CD14-positive monocyte (primary cell): ENCODE data around the gene C19orf12. TPM values are rescaled to one million over a fixed set of nuclear protein-coding genes. Genes with fewer than 3 reads are reported as not detected.

ENCODE experiments used
- DNase-seq, 3 donors: peaks; one replicate each; pipeline ENCODE4 v3.0.0-alpha.2; 2011 to 2022
- H2AFZ ChIP-seq: 2 replicates; pipeline ENCODE4 v1.6.0; 2012; ENCODE audit warnings: mild to moderate bottlenecking, low read depth, low read length, inconsistent platforms; ENCODE audit not compliant: insufficient read depth, poor library complexity, severe bottlenecking
- H3K27ac ChIP-seq, 2 donors: 1 replicate in 1 of 2; 2 replicates in 1 of 2; pipeline ENCODE4 v1.5.1; 2012 to 2013; ENCODE audit warnings: low read length in 2 of 2, control low read depth in 1 of 2, inconsistent platforms in 1 of 2, low read depth in 1 of 2, mild to moderate bottlenecking in 1 of 2
- H3K27me3 ChIP-seq, 2 donors: one replicate each; pipeline versions ENCODE4 v1.6.0 to v1.6.1; 2011 to 2013; ENCODE audit warnings: low read length in 2 of 2; ENCODE audit not compliant: control insufficient read depth in 2 of 2, insufficient read depth in 2 of 2
- H3K36me3 ChIP-seq, 2 donors: replicated peaks in 1 of 2; 1 replicate in 1 of 2; 2 replicates in 1 of 2; pipeline versions ENCODE4 v1.5.1 to v1.6.1; 2012 to 2013; ENCODE audit warnings: low read length in 2 of 2, control low read depth in 1 of 2, inconsistent platforms in 1 of 2, mild to moderate bottlenecking in 1 of 2; ENCODE audit not compliant: insufficient read depth in 2 of 2, control insufficient read depth in 1 of 2
- H3K4me1 ChIP-seq, 2 donors: 1 replicate in 1 of 2; 2 replicates in 1 of 2; pipeline versions ENCODE4 v1.5.1 to v1.6.1; 2012 to 2013; ENCODE audit warnings: low read length in 2 of 2, control low read depth in 1 of 2, inconsistent platforms in 1 of 2, mild to moderate bottlenecking in 1 of 2, moderate library complexity in 1 of 2; ENCODE audit not compliant: insufficient read depth in 2 of 2, control insufficient read depth in 1 of 2
- H3K4me2 ChIP-seq: replicated peaks from 2 replicates; pipeline ENCODE3; 2012; ENCODE audit warnings: low read length, moderate library complexity, mild to moderate bottlenecking; ENCODE audit not compliant: poor library complexity, severe bottlenecking; ENCODE audit errors: extremely low read depth
- H3K4me3 ChIP-seq, 3 experiments: fragments of 200-600 bp in 1 of 3; sonication (generic) in 1 of 3; replicated peaks in 1 of 3; 1 replicate in 2 of 3; 2 replicates in 1 of 3; pipeline ENCODE4 v1.5.1; 2011 to 2013; ENCODE audit warnings: low read length in 3 of 3, mild to moderate bottlenecking in 3 of 3, control low read depth in 2 of 3, low read depth in 2 of 3, inconsistent platforms in 1 of 3, moderate library complexity in 1 of 3
- H3K79me2 ChIP-seq: 2 replicates; pipeline ENCODE4 v1.6.0; 2012; ENCODE audit warnings: mild to moderate bottlenecking, control low read depth, inconsistent platforms, low read length, moderate library complexity; ENCODE audit not compliant: insufficient read depth
- H3K9ac ChIP-seq: 2 replicates; pipeline ENCODE4 v1.6.0; 2017; ENCODE audit warnings: low read length, mild to moderate bottlenecking; ENCODE audit not compliant: insufficient read depth, poor library complexity, severe bottlenecking
- H3K9me3 ChIP-seq, 2 donors: replicated peaks in 1 of 2; 1 replicate in 1 of 2; 2 replicates in 1 of 2; pipeline versions ENCODE4 v1.5.1 to v1.6.1; 2012 to 2013; ENCODE audit warnings: low read length in 2 of 2, control low read depth in 1 of 2; ENCODE audit not compliant: control insufficient read depth in 1 of 2, insufficient read depth in 1 of 2
- H4K20me1 ChIP-seq: 2 replicates; pipeline ENCODE4 v1.6.0; 2012; ENCODE audit warnings: mild to moderate bottlenecking, low read length, control low read depth, moderate library complexity; ENCODE audit not compliant: insufficient read depth
- H3K27ac Mint-ChIP-seq, 7 donors: one replicate each; pipeline ENCODE4 v1.8.0; 2020; ENCODE audit warnings: mild to moderate bottlenecking in 7 of 7, mixed read lengths in 7 of 7, moderate library complexity in 6 of 7, inconsistent platforms in 2 of 7
- H3K27me3 Mint-ChIP-seq, 3 donors: one replicate each; pipeline ENCODE4 v1.8.0; 2021 to 2022; ENCODE audit warnings: low read depth in 3 of 3, mild to moderate bottlenecking in 3 of 3, mixed read lengths in 3 of 3, moderate library complexity in 3 of 3, inconsistent platforms in 1 of 3
- H3K36me3 Mint-ChIP-seq, 2 donors: one replicate each; pipeline ENCODE4 v1.8.0; 2020; ENCODE audit warnings: mixed read lengths in 2 of 2, inconsistent platforms in 1 of 2, mild to moderate bottlenecking in 1 of 2
- H3K4me1 Mint-ChIP-seq: one replicate; pipeline ENCODE4 v1.8.0; 2020; ENCODE audit warnings: mild to moderate bottlenecking, mixed read lengths
- H3K4me3 Mint-ChIP-seq, 2 donors: one replicate each; pipeline ENCODE4 v1.8.0; 2020; ENCODE audit warnings: mild to moderate bottlenecking in 2 of 2, mixed read lengths in 2 of 2, moderate library complexity in 1 of 2
- H3K9me3 Mint-ChIP-seq, 7 donors: one replicate each; pipeline ENCODE4 v1.8.0; 2020 to 2022; ENCODE audit warnings: mixed read lengths in 7 of 7, mild to moderate bottlenecking in 6 of 7, moderate library complexity in 6 of 7, inconsistent platforms in 2 of 7
- WGBS: methylation state at CpG from one replicate; pipeline ENCODE4 v1.1.5; 2013; ENCODE audit warnings: missing lambda C conversion rate; ENCODE audit not compliant: insufficient coverage; 5-methylcytosine and 5-hydroxymethylcytosine counted together
- intact Hi-C, 2 donors: fragments of 100-400 bp; cut with micrococcal nuclease; formaldehyde crosslinking; loops; one replicate each; pipeline versions ENCODE4 v1.15.0 to v1.15.1; 2023
- polyA plus RNA-seq, 3 donors: library from polyadenylated mRNA; depleted of rRNA in 1 of 3; unstranded in 2 of 3; stranded (reverse) in 1 of 3; fragments of 300-500 nt in 2 of 3; fragments of >200 nt in 1 of 3; fragmentation: Illumina TruSeq in 2 of 3; gene quantifications; 1 replicate in 2 of 3; 2 replicates in 1 of 3; pipeline ENCODE4 v1.2.3, GENCODE V29; 2012 to 2021
- TF ChIP-seq, protein P1 (sequence below): fragments of 200-600 bp; IDR thresholded peaks from one replicate; pipeline ENCODE4 v1.8.0; 2022; ENCODE audit warnings: antibody characterized with exemption, mild to moderate bottlenecking

The C19orf12 gene
- polyA plus RNA-seq, 3 donors: 6.0 to 8.0 (median 6.8) TPM

DNA sequence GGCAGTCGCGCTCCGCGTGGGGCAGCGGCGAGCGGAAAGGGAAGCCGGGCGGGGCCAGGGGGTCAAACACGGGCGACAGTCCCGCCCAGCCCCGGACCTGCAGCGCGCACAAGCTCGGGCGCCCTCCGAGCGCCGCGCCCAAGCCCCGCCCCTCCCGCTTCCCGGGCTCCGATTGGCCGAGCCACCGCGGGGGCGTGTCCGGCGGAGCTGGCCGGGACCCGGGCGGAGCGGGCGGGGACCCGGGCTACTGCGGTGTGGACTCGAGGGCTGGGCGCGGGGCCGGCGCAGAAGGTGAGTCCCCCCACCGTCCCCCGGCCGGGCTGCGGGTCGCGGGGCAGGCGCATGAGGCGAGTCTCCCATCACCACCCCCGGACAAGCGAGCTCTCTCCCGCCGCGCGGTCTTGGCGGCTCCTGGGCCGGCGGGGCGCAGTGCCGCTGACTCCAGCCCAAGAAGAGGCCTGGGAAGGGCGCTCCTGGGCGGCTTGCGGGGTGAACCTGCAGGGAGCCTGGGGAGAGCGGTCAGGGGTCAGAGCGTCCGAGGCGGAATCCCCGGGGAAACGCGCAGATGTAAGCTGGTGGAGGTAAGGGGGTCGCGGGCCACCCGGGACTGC, 49.7 kb downstream of the C19orf12 start, which contains the start of gene PLEKHF1:
TSS of gene PLEKHF1 (plus strand) at position 247 of the 611 bp plus-strand sequence. CDS start 8,379 bp downstream, outside the sequence.
- peak within 1 kb of the TSS; percentile 53 for H3K9ac ChIP-seq
- H3K79me2 ChIP-seq: no peaks in the 10 kb centered on the region

GRCh38 chr19:29664753-29665214, 50.3 kb downstream of the C19orf12 start:
- Histone ChIP-seq H3K36me3 (no peaks in the 10 kb centered on the region), H3K4me3 (peak overlapping the region; percentile 29 to 79 (median 41)), H4K20me1 (no peaks in the 10 kb centered on the region), H2AFZ (peak overlapping the region; percentile 91), H3K27ac (no peak overlapping the region), H3K79me2 (no peaks in the 10 kb centered on the region), H3K27me3 (peaks cover 0 to 11% of the 10 kb centered on the region in 2 donors), H3K4me1 (peaks cover 10 to 16% of the 10 kb centered on the region in 2 donors), H3K4me2 (peak overlapping the region; percentile 98), H3K9me3 (no peaks in the 10 kb centered on the region), H3K9ac (peak overlapping the region; percentile 53)
- Mint-ChIP-seq H3K27me3 (peaks cover 3 to 24% (median 13%) of the 10 kb centered on the region in 3 donors), H3K9me3 (peaks cover 0 to 2% (median 0%) of the 10 kb centered on the region in 7 donors), H3K4me1 (peaks cover 20% of the 10 kb centered on the region), H3K4me3 (peak overlapping the region; percentile 72 to 86), H3K27ac (no peak overlapping the region), H3K36me3 (no peaks in the 10 kb centered on the region)
- no peak for DNase-seq
- TF ChIP-seq, protein P1, sequence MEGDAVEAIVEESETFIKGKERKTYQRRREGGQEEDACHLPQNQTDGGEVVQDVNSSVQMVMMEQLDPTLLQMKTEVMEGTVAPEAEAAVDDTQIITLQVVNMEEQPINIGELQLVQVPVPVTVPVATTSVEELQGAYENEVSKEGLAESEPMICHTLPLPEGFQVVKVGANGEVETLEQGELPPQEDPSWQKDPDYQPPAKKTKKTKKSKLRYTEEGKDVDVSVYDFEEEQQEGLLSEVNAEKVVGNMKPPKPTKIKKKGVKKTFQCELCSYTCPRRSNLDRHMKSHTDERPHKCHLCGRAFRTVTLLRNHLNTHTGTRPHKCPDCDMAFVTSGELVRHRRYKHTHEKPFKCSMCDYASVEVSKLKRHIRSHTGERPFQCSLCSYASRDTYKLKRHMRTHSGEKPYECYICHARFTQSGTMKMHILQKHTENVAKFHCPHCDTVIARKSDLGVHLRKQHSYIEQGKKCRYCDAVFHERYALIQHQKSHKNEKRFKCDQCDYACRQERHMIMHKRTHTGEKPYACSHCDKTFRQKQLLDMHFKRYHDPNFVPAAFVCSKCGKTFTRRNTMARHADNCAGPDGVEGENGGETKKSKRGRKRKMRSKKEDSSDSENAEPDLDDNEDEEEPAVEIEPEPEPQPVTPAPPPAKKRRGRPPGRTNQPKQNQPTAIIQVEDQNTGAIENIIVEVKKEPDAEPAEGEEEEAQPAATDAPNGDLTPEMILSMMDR: no peak
- intact Hi-C loops: loop anchor here (5.0 kb wide), 1 partner anchor 52 kb away; no protein-coding TSS in a partner anchor
- WGBS: 15% methylated on average over 20 of the region's 22 CpGs

More for the DNA sequence above, 49.7 kb downstream of the C19orf12 start, which contains the start of gene PLEKHF1:
- Histone ChIP-seq H3K36me3 (no peaks in the 10 kb centered on the region), H3K4me1 (peaks cover 10 to 16% of the 10 kb centered on the region in 2 donors), H3K9me3 (no peaks in the 10 kb centered on the region), H3K4me3 (peak within 1 kb of the TSS; percentile 46 to 79 (median 47)), H2AFZ (peak within 1 kb of the TSS; percentile 91), H4K20me1 (no peaks in the 10 kb centered on the region), H3K4me2 (peak within 1 kb of the TSS; percentile 98), H3K27me3 (peaks cover 0 to 11% of the 10 kb centered on the region in 2 donors), H3K27ac (no peak within 1 kb of the TSS)
- Mint-ChIP-seq H3K9me3 (peaks cover 0 to 2% (median 0%) of the 10 kb centered on the region in 7 donors), H3K36me3 (no peaks in the 10 kb centered on the region), H3K27ac (peak within 1 kb of the TSS in 4 of 7 donors; percentile 11 to 66 (median 20)), H3K4me3 (peak within 1 kb of the TSS; percentile 72 to 86), H3K27me3 (peaks cover 3 to 24% (median 12%) of the 10 kb centered on the region in 3 donors), H3K4me1 (peaks cover 20% of the 10 kb centered on the region)
- under 1% methylated on average over 75 of the region's 75 CpGs for WGBS
- intact Hi-C loops: loop anchor here (5.0 kb wide), 1 partner anchor 53 kb away; no protein-coding TSS in a partner anchor
- TF ChIP-seq, protein P1: no peak
- DNase-seq: peak; percentile 68 to 75 (median 75)
